ENCODE measurements around the gene ZSCAN10. TPM values are rescaled to one million over a fixed set of nuclear protein-coding genes. Genes with fewer than 3 reads are reported as not detected.

The ZSCAN10 gene
- total RNA-seq, 1 donor from 2014 or later, result not detected

DNA sequence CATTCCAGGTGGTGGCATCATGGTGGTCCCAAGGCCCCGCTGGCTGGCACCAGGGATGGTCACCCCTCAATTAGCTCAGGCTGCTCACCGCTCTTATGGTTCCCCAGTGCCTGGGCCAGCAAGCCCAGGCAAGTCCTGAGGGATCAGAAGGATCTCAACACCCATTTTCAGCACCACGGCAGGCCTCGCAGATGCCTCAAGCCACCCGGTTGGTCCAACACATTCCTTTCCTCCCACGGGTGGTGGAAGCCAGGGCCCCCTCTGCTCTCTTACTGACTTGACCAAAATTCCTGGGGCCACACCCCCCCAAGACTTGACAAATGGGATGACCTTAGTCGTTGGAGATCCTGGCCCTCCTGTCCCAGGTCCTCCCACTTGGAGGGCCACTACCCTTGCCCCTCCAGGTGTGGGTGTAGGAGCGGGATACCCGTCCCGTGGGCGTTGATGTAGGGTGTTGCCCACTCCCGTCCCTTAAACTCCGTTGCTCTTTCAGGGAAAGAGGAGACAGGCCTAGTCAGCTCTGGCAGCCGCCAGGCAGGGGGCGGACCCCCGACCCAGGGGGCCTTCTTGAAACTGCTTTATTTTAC is 19.2 kb upstream of the ZSCAN10 start:
- TF ChIP-seq, protein P1, sequence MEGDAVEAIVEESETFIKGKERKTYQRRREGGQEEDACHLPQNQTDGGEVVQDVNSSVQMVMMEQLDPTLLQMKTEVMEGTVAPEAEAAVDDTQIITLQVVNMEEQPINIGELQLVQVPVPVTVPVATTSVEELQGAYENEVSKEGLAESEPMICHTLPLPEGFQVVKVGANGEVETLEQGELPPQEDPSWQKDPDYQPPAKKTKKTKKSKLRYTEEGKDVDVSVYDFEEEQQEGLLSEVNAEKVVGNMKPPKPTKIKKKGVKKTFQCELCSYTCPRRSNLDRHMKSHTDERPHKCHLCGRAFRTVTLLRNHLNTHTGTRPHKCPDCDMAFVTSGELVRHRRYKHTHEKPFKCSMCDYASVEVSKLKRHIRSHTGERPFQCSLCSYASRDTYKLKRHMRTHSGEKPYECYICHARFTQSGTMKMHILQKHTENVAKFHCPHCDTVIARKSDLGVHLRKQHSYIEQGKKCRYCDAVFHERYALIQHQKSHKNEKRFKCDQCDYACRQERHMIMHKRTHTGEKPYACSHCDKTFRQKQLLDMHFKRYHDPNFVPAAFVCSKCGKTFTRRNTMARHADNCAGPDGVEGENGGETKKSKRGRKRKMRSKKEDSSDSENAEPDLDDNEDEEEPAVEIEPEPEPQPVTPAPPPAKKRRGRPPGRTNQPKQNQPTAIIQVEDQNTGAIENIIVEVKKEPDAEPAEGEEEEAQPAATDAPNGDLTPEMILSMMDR (IDR thresholded peaks at IDR 0.05), result no peak
- Histone ChIP-seq H3K9me3 (no peaks in the 10 kb centered on the region), H3K27ac (no peak overlapping the region), H3K4me1 (peaks cover 0 to 7% of the 10 kb centered on the region in 2 donors), H3K27me3 (no peaks in the 10 kb centered on the region), H3K36me3 (peaks cover 40 to 53% of the 10 kb centered on the region in 2 donors), H3K4me3 (no peak overlapping the region)
- intact Hi-C loops (cut with DNase I), result no loop called here
- no peak for DNase-seq (ENCODE audit: low spot score in 2 of 2)

DNA sequence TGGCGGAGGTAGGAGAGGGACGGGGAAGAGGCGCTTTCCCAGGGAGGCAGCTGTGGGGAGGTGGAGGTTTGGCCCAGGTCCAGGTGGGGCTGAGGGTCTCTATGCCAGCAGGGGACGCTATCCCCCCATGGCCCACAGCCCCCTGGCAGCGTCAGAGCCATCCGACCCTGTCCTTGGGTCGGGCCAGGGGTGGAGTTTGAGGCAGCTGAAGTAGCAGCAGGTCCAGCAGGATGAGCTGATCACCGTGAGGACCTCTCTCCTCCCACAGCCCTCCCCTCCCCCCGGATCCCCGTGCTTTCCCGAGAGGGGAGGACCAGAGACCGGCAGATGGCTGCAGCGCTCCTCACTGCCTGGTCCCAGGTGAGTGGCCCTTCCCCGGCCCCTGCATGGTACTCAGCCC is 16.5 kb upstream of the ZSCAN10 start:
- TF ChIP-seq, protein P1 (IDR thresholded peaks at IDR 0.05), result no peak
- no peak overlapping the region for H3K4me3 ChIP-seq
- H3K4me1 ChIP-seq, result peaks cover 0 to 15% of the 10 kb centered on the region in 2 donors
- no peaks in the 10 kb centered on the region for H3K9me3 ChIP-seq
- peaks cover 38 to 49% of the 10 kb centered on the region in 2 donors for H3K36me3 ChIP-seq
- intact Hi-C loops (cut with DNase I), result no loop called here
- H3K27me3 ChIP-seq, result no peaks in the 10 kb centered on the region
- H3K27ac ChIP-seq, result no peak overlapping the region
- no peak for DNase-seq (ENCODE audit: low spot score in 2 of 2)

DNA sequence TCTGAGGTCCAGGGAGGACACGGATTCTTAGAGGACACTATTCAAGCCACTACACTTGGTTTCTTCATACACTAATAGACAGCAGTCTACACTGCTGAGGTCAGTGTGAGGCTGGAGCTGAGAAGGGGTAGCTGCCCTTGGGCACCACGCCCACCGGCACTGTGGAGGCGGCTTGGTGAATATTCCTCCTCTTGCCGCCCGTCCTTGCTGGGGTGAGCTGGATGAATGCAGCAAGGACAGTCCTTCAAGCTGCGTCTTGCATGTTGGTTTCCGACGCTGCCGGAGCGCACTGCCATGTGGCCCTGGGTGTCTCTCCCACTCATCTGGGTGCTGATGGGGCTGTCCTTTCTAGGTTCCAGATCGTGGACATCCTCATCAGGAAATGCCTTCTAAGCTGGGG is 15.9 kb upstream of the ZSCAN10 start:
- intact Hi-C loops (cut with DNase I), result no loop called here
- H3K27ac ChIP-seq, result no peak overlapping the region
- DNase-seq (ENCODE audit: low spot score in 2 of 2), result no peak
- peaks cover 35 to 44% of the 10 kb centered on the region in 2 donors for H3K36me3 ChIP-seq
- H3K4me3 ChIP-seq, result no peak overlapping the region
- no peaks in the 10 kb centered on the region for H3K27me3 ChIP-seq
- TF ChIP-seq, protein P1 (IDR thresholded peaks at IDR 0.05), result no peak
- H3K4me1 ChIP-seq, result peaks cover 0 to 15% of the 10 kb centered on the region in 2 donors
- no peaks in the 10 kb centered on the region for H3K9me3 ChIP-seq

DNA sequence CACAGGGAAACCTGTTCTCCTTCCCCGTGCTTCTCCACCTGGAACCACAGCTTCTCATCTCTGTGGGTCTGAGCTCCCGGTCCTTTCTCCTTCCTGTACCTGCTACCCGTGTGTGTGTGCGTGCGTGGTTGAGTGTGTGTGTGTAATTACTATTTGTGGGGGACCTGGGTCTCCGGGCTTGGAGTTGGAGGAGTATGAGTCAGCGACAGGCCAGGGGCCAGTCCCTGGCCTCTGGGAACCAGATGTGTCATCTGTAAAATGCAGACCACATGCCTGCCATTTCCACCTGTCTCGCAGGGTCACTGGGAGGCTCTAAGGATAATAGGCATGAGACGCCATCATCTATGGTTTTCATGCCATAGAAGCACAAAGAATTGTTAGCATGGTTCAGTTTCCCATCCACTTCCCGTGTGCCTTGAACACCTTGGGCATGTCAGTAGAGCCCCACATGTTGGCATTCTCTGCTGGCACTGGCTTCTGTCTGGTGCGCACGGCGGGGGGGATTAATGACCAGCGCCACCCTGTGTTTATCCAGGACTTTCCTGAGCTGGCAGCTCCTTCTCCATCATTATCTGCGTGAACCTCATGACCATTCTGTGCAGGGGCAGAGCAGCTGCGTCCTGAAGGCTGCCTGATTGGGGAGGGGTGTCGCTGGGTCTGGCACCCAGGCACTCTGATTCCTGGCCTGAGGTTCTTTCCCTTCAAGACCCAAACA is 14.8 kb upstream of the ZSCAN10 start:
- Histone ChIP-seq H3K27ac (no peak overlapping the region), H3K27me3 (no peaks in the 10 kb centered on the region), H3K4me3 (peak overlapping the region; percentile 62 to 84), H3K9me3 (no peaks in the 10 kb centered on the region), H3K4me1 (peaks cover 0 to 15% of the 10 kb centered on the region in 2 donors), H3K36me3 (peaks cover 25 to 34% of the 10 kb centered on the region in 2 donors)
- intact Hi-C loops (cut with DNase I), result no loop called here
- no peak for DNase-seq (ENCODE audit: low spot score in 2 of 2)
- TF ChIP-seq, protein P1 (IDR thresholded peaks at IDR 0.05), result no peak

DNA sequence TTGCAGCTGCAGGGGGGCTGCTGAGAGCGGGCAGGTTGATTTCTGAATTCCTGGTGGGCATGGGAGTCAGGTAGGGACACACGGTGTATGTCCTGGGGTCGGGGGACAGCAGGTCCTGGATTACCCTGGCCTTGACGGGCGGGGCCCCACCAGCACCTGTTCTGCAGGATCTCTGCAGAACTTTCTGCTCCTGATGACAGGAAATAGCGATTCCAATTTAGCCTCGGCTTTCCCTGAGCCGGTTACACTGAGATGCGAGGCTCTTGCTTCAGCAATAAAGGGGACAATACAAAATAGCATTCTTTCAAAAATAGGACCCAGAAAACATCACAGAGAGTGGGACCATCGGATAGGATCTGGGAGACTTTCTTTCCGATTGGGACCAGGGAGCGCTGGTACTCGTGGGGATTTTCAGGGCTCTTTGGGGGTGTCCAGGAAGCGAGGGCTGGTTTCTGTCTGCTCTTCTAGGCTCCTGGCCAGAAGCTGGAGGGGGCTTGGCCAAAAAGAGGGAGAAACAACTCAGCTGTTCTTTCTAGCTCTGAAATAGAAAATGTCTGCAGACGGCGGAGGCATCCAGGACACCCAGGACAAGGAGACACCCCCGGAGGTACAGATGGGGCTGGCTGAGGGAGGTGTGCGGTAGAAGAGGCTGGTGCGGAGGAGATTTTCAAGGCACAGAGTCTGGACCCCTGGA is 13.9 kb upstream of the ZSCAN10 start:
- Histone ChIP-seq H3K27me3 (no peaks in the 10 kb centered on the region), H3K36me3 (peaks cover 17 to 25% of the 10 kb centered on the region in 2 donors), H3K27ac (peak overlapping the region in 1 of 2 donors; percentile 42), H3K9me3 (no peaks in the 10 kb centered on the region), H3K4me3 (peak overlapping the region; percentile 62 to 84), H3K4me1 (peaks cover 0 to 15% of the 10 kb centered on the region in 2 donors)
- DNase-seq (ENCODE audit: low spot score in 2 of 2), result no peak
- intact Hi-C loops (cut with DNase I), result no loop called here
- TF ChIP-seq, protein P1 (IDR thresholded peaks at IDR 0.05), result no peak

All from ascending aorta (tissue), 2 donors.